ENCODE results near the gene AMN1.

DNA sequence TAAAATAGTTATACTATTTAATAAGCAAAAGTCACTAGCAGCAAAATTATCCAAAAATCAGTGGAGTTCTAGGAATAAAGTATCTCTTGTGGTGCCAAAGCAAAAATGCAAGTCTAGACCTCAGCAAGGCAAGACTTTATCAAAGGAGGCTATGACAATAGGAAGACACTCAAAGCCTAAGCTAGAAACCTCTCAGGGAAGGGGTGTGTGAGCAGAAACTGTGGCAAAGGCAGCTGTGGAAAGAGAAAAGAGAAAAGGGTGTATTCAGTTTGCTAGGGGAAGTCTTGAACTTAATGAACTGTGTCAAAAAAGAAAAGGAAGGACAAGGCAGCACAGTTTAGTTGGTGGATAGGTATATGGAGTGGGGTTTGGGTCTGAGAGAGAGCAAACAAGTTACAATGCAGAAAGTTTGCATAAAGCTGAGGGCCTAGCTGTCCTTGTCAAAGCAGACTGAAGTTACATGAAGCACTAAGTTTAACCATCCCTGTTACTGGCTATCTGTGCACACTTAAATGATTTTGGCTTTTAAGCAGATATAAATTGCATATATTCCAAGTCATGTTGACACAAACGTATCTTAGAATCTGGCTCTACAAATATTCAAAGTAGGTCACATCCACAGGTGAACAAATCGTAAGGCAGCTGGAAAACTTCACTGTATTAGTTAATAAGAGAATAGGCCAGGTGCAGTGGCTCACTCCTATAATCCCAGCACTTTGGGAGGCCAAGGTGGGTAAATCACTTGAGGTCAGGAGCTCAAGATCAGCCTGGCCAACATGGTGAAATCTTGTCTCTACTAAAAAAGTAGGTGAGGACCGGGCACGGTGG is 31.0 kb upstream of the AMN1 start:
- no peak for TF ChIP-seq POLR2A (IDR thresholded peaks at IDR 0.05)
- TF ChIP-seq, protein P1, sequence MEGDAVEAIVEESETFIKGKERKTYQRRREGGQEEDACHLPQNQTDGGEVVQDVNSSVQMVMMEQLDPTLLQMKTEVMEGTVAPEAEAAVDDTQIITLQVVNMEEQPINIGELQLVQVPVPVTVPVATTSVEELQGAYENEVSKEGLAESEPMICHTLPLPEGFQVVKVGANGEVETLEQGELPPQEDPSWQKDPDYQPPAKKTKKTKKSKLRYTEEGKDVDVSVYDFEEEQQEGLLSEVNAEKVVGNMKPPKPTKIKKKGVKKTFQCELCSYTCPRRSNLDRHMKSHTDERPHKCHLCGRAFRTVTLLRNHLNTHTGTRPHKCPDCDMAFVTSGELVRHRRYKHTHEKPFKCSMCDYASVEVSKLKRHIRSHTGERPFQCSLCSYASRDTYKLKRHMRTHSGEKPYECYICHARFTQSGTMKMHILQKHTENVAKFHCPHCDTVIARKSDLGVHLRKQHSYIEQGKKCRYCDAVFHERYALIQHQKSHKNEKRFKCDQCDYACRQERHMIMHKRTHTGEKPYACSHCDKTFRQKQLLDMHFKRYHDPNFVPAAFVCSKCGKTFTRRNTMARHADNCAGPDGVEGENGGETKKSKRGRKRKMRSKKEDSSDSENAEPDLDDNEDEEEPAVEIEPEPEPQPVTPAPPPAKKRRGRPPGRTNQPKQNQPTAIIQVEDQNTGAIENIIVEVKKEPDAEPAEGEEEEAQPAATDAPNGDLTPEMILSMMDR (IDR thresholded peaks at IDR 0.05) = no peak

All from testis (tissue), 2 donors.